Activated CD4-positive, alpha-beta T cell treated with anti-CD3 and anti-CD28 coated beads, Interleukin-2, amount 10 ng/mL, durations not matched to agents 7 days and 5 days (primary cell): ENCODE results near the gene ATP5PO. TPM values are rescaled to one million over a fixed set of nuclear protein-coding genes. Genes with fewer than 3 reads are reported as not detected.

ENCODE experiments used
- CTCF ChIA-PET: fragments of 350-600 bp; sonication (Branson Sonifier 250); formaldehyde crosslinking; loops from one replicate; lab custom pipeline; 2021; ENCODE audit warnings: antibody characterized with exemption; lab: Charles Lee
- POLR2A ChIA-PET: fragments of 350-600 bp; sonication (Branson Sonifier 250); formaldehyde crosslinking; loops from one replicate; lab custom pipeline; 2021; ENCODE audit warnings: antibody characterized with exemption; lab: Charles Lee
- DNase-seq: peaks from one replicate; pipeline ENCODE4 v3.0.0-alpha.2; 2020
- H3K27ac Mint-ChIP-seq: one replicate; pipeline ENCODE4 v1.8.0; 2021; ENCODE audit warnings: mild to moderate bottlenecking, moderate library complexity, mixed read lengths
- H3K27me3 Mint-ChIP-seq: one replicate; pipeline ENCODE4 v1.8.0; 2021; ENCODE audit warnings: mixed read lengths
- H3K36me3 Mint-ChIP-seq: one replicate; pipeline ENCODE4 v1.8.0; 2021; ENCODE audit warnings: low read depth, mixed read lengths
- H3K4me1 Mint-ChIP-seq: one replicate; pipeline ENCODE4 v1.8.0; 2021; ENCODE audit warnings: mixed read lengths
- H3K4me3 Mint-ChIP-seq: one replicate; pipeline ENCODE4 v1.8.0; 2021; ENCODE audit warnings: mild to moderate bottlenecking, moderate library complexity, mixed read lengths
- H3K9me3 Mint-ChIP-seq: one replicate; pipeline ENCODE4 v1.8.0; 2021; ENCODE audit warnings: mixed read lengths
- total RNA-seq, 2 experiments: library from RNA; stranded (reverse); gene quantifications; one replicate each; pipeline ENCODE4 v1.2.3, GENCODE V29; 2021

Gene ATP5PO
- total RNA-seq = 100 to 1,000 TPM; 190 to 201 TPM

- peak; percentile 97 for DNase-seq
- CTCF ChIA-PET = interaction anchor here (1.2 kb wide), 2 partner anchors 159 to 428 kb away, joined by 3 to 4 read pairs; no protein-coding TSS in a partner anchor
- Mint-ChIP-seq H3K9me3 (no peaks in the 10 kb centered on the region), H3K4me1 (peaks cover 43% of the 10 kb centered on the region), H3K27ac (peak within 1 kb of the TSS; percentile 97), H3K27me3 (no peaks in the 10 kb centered on the region), H3K4me3 (peak within 1 kb of the TSS; percentile 99), H3K36me3 (peaks cover 29% of the 10 kb centered on the region)
- POLR2A ChIA-PET = interaction anchor here (0.7 kb wide), 1 partner anchor 14 kb away, joined by 4 read pairs; no protein-coding TSS in a partner anchor
Measured at GRCh38 chr21:33915368-33916199, at the start of gene ATP5PO. TSS of gene ATP5PO (minus strand) at chr21:33915804. CDS start at chr21:33915763, 41 bp downstream.

GRCh38 chr21:33964706-33965325, 49.2 kb upstream of the ATP5PO start:
- POLR2A ChIA-PET = no interaction called here
- no peak overlapping the region for H3K27ac Mint-ChIP-seq
- peaks cover 19% of the 10 kb centered on the region for H3K9me3 Mint-ChIP-seq
- H3K4me3 Mint-ChIP-seq = no peak overlapping the region
- H3K36me3 Mint-ChIP-seq = peaks cover 50% of the 10 kb centered on the region
- CTCF ChIA-PET = interaction anchor here (1.5 kb wide), 1 partner anchor 22 kb away, joined by 3 read pairs; no protein-coding TSS in a partner anchor
- no peak for DNase-seq
- H3K27me3 Mint-ChIP-seq = no peaks in the 10 kb centered on the region
- H3K4me1 Mint-ChIP-seq = peaks cover 16% of the 10 kb centered on the region

- H3K36me3 Mint-ChIP-seq = peaks cover 48% of the 10 kb centered on the region
- peaks cover 13% of the 10 kb centered on the region for H3K4me1 Mint-ChIP-seq
- peaks cover 27% of the 10 kb centered on the region for H3K9me3 Mint-ChIP-seq
- no peaks in the 10 kb centered on the region for H3K27me3 Mint-ChIP-seq
- ChIA-PET CTCF (interaction anchor here (1.5 kb wide), 1 partner anchor 22 kb away, joined by 3 read pairs; no protein-coding TSS in a partner anchor), POLR2A (no interaction called here)
- no peak overlapping the region for H3K27ac Mint-ChIP-seq
- DNase-seq = no peak
- H3K4me3 Mint-ChIP-seq = no peak overlapping the region
Measured at GRCh38 chr21:33963848-33964555, 48.4 kb upstream of the ATP5PO start.

- Mint-ChIP-seq H3K9me3 (peaks cover 38% of the 10 kb centered on the region), H3K4me1 (peaks cover 11% of the 10 kb centered on the region), H3K4me3 (no peak overlapping the region), H3K27ac (peak overlapping the region; percentile 25), H3K36me3 (peaks cover 56% of the 10 kb centered on the region), H3K27me3 (no peaks in the 10 kb centered on the region)
- ChIA-PET CTCF (interaction anchor here (0.7 to 1.6 kb wide), 6 partner anchors 11 to 38 kb away, joined by 3 to 6 read pairs (median 4); no protein-coding TSS in a partner anchor), POLR2A (no interaction called here)
- DNase-seq = no peak
Measured at GRCh38 chr21:33962290-33962689, 46.7 kb upstream of the ATP5PO start.

- no peaks in the 10 kb centered on the region for H3K27me3 Mint-ChIP-seq
- no peak for DNase-seq
- no peak overlapping the region for H3K4me3 Mint-ChIP-seq
- ChIA-PET CTCF (interaction anchor here (1.0 to 2.7 kb wide), 5 partner anchors 9 to 25 kb away, joined by 3 to 13 read pairs (median 4); no protein-coding TSS in a partner anchor), POLR2A (interaction anchor here (0.6 kb wide), 1 partner anchor 116 kb away, joined by 11 read pairs; no protein-coding TSS in a partner anchor)
- H3K36me3 Mint-ChIP-seq = peaks cover 66% of the 10 kb centered on the region
- H3K9me3 Mint-ChIP-seq = peaks cover 41% of the 10 kb centered on the region
- H3K27ac Mint-ChIP-seq = no peak overlapping the region
- H3K4me1 Mint-ChIP-seq = peaks cover 14% of the 10 kb centered on the region
Measured at GRCh38 chr21:33961061-33961460, 45.5 kb upstream of the ATP5PO start.

GRCh38 chr21:33959680-33960079, 44.1 kb upstream of the ATP5PO start:
- ChIA-PET CTCF (interaction anchor here (0.7 to 2.7 kb wide), 6 partner anchors 10 to 28 kb away, joined by 3 to 13 read pairs (median 4); no protein-coding TSS in a partner anchor), POLR2A (interaction anchor here (0.7 to 1.0 kb wide), 2 partner anchors 14 to 16 kb away, joined by 3 to 8 read pairs; no protein-coding TSS in a partner anchor)
- Mint-ChIP-seq H3K36me3 (peaks cover 70% of the 10 kb centered on the region), H3K4me1 (peaks cover 19% of the 10 kb centered on the region), H3K27me3 (no peaks in the 10 kb centered on the region), H3K4me3 (no peak overlapping the region), H3K27ac (no peak overlapping the region), H3K9me3 (peaks cover 41% of the 10 kb centered on the region)
- DNase-seq = no peak

GRCh38 chr21:33954395-33954794, 38.8 kb upstream of the ATP5PO start:
- H3K4me3 Mint-ChIP-seq = no peak overlapping the region
- DNase-seq = no peak
- no peak overlapping the region for H3K27ac Mint-ChIP-seq
- no peaks in the 10 kb centered on the region for H3K27me3 Mint-ChIP-seq
- POLR2A ChIA-PET = no interaction called here
- CTCF ChIA-PET = interaction anchor here (0.6 to 1.3 kb wide), 5 partner anchors 16 to 435 kb away, joined by 3 to 4 read pairs (median 4); no protein-coding TSS in a partner anchor
- H3K9me3 Mint-ChIP-seq = peaks cover 20% of the 10 kb centered on the region
- H3K36me3 Mint-ChIP-seq = peaks cover 75% of the 10 kb centered on the region
- H3K4me1 Mint-ChIP-seq = peaks cover 46% of the 10 kb centered on the region

GRCh38 chr21:33951276-33952178, 35.9 kb upstream of the ATP5PO start:
- POLR2A ChIA-PET = interaction anchor here (0.6 kb wide), 1 partner anchor 20 kb away, joined by 3 read pairs; no protein-coding TSS in a partner anchor
- peak; percentile 13 for DNase-seq
- H3K36me3 Mint-ChIP-seq = peaks cover 64% of the 10 kb centered on the region

GRCh38 chr21:33950431-33951079, 35.0 kb upstream of the ATP5PO start:
- CTCF ChIA-PET = interaction anchor here (0.8 to 5.2 kb wide), 9 partner anchors 12 to 178 kb away, joined by 3 to 78 read pairs (median 6); partner anchors contain the start of genes MRPS6 and SLC5A3
- POLR2A ChIA-PET = interaction anchor here (0.6 to 3.7 kb wide), 4 partner anchors 18 to 1098 kb away, joined by 3 to 28 read pairs (median 4); partner anchors contain the start of genes MRPS6 and SLC5A3
- H3K27ac Mint-ChIP-seq = peak overlapping the region; percentile 99
- no peak for DNase-seq
- peaks cover 77% of the 10 kb centered on the region for H3K4me1 Mint-ChIP-seq
- peaks cover 3% of the 10 kb centered on the region for H3K9me3 Mint-ChIP-seq
- no peaks in the 10 kb centered on the region for H3K27me3 Mint-ChIP-seq
- H3K36me3 Mint-ChIP-seq = peaks cover 66% of the 10 kb centered on the region
- peak overlapping the region; percentile 62 for H3K4me3 Mint-ChIP-seq

More at GRCh38 chr21:33951276-33952178, 35.9 kb upstream of the ATP5PO start:
- peak overlapping the region; percentile 70 for H3K27ac Mint-ChIP-seq
- peaks cover 72% of the 10 kb centered on the region for H3K4me1 Mint-ChIP-seq
- peaks cover 6% of the 10 kb centered on the region for H3K9me3 Mint-ChIP-seq
- H3K4me3 Mint-ChIP-seq = peak overlapping the region; percentile 40
- CTCF ChIA-PET = interaction anchor here (0.7 to 2.0 kb wide), 5 partner anchors 11 to 34 kb away, joined by 4 to 6 read pairs (median 4); no protein-coding TSS in a partner anchor
- H3K27me3 Mint-ChIP-seq = no peaks in the 10 kb centered on the region

- peak; percentile 79 for DNase-seq
- peaks cover 77% of the 10 kb centered on the region for H3K4me1 Mint-ChIP-seq
Measured at GRCh38 chr21:33949516-33950430, 34.2 kb upstream of the ATP5PO start.

More at GRCh38 chr21:33949516-33950430, 34.2 kb upstream of the ATP5PO start:
- peaks cover 68% of the 10 kb centered on the region for H3K36me3 Mint-ChIP-seq
- H3K4me3 Mint-ChIP-seq = peak overlapping the region; percentile 62
- H3K27ac Mint-ChIP-seq = peak overlapping the region; percentile 99
- H3K27me3 Mint-ChIP-seq = no peaks in the 10 kb centered on the region
- ChIA-PET POLR2A (interaction anchor here (0.6 to 3.7 kb wide), 7 partner anchors 14 to 1099 kb away, joined by 3 to 28 read pairs (median 4); partner anchors contain the start of genes MRPS6 and SLC5A3), CTCF (interaction anchor here (0.7 to 5.2 kb wide), 11 partner anchors 11 to 179 kb away, joined by 3 to 78 read pairs (median 4); partner anchors contain the start of genes MRPS6 and SLC5A3)
- peaks cover 8% of the 10 kb centered on the region for H3K9me3 Mint-ChIP-seq
